Measurements from ENCODE around the gene WDR27. TPM values are rescaled to one million over a fixed set of nuclear protein-coding genes. Genes with fewer than 3 reads are reported as not detected.

Gene WDR27
- polyA plus RNA-seq, 1 donor from 2014 or later: 35.8 TPM

- no peak for TF ChIP-seq EP300 (conservative IDR thresholded peaks at IDR 0.05; ENCODE audit: poor library complexity, severe bottlenecking)
- TF ChIP-seq EZH2 (IDR thresholded peaks at IDR 0.05; ENCODE audit: borderline replicate concordance, insufficient read depth, low read length, poor library complexity, severe bottlenecking): no peak
- TF ChIP-seq RAD21 (conservative IDR thresholded peaks at IDR 0.05): no peak
- no peak for TF ChIP-seq SMC3 (conservative IDR thresholded peaks at IDR 0.05; ENCODE audit: poor library complexity)
- no peak for TF ChIP-seq POLR2AphosphoS5 (IDR thresholded peaks at IDR 0.05)
- TF ChIP-seq MXI1 (conservative IDR thresholded peaks at IDR 0.05; ENCODE audit: poor library complexity, severe bottlenecking): no peak
- TF ChIP-seq TAF1 (IDR thresholded peaks at IDR 0.05; ENCODE audit: low read depth): no peak
- no peak for TF ChIP-seq CTCF (IDR thresholded peaks at IDR 0.05; ENCODE audit: poor library complexity, severe bottlenecking)
- TF ChIP-seq REST (IDR thresholded peaks at IDR 0.05; ENCODE audit: borderline replicate concordance): no peak
- Histone ChIP-seq H4K20me1 (ENCODE audit: insufficient read depth) (no peaks in the 10 kb centered on the region), H3K4me2 (ENCODE audit: low read length) (no peak overlapping the region), H3K36me3 (ENCODE audit: insufficient read depth, low read length) (no peaks in the 10 kb centered on the region), H3K9me2 (ENCODE audit: insufficient read depth, low read length) (no peaks in the 10 kb centered on the region), H3F3A (ENCODE audit: insufficient read depth, low read length, poor library complexity, severe bottlenecking) (no peaks in the 10 kb centered on the region), H3K27ac (ENCODE audit: low read length) (no peak overlapping the region), H2AFZ (ENCODE audit: low read depth, low read length) (no peak overlapping the region), H3K4me3 (ENCODE audit: low read length) (no peak overlapping the region), H3K9ac (ENCODE audit: low read length) (no peak overlapping the region), H3K9me3 (ENCODE audit: low read length) (no peaks in the 10 kb centered on the region), H3K79me2 (replicated peaks; ENCODE audit: insufficient read depth, low read length) (no peaks in the 10 kb centered on the region), H3K27me3 (ENCODE audit: insufficient read depth, low read depth, low read length) (no peaks in the 10 kb centered on the region)
These were observed 61.4 kb downstream of the WDR27 start for GRCh38 chr6:169640351-169640852.

GRCh38 chr6:169639653-169640278, 62.1 kb downstream of the WDR27 start:
- Histone ChIP-seq H3K9me3 (ENCODE audit: low read length) (no peaks in the 10 kb centered on the region), H3K79me2 (replicated peaks; ENCODE audit: insufficient read depth, low read length) (no peaks in the 10 kb centered on the region)
- TF ChIP-seq EP300 (conservative IDR thresholded peaks at IDR 0.05; ENCODE audit: poor library complexity, severe bottlenecking) (no peak), POLR2AphosphoS5 (IDR thresholded peaks at IDR 0.05) (no peak), SMC3 (conservative IDR thresholded peaks at IDR 0.05; ENCODE audit: poor library complexity) (no peak), TAF1 (IDR thresholded peaks at IDR 0.05; ENCODE audit: low read depth) (no peak), REST (IDR thresholded peaks at IDR 0.05; ENCODE audit: borderline replicate concordance) (no peak), RAD21 (conservative IDR thresholded peaks at IDR 0.05) (no peak), EZH2 (IDR thresholded peaks at IDR 0.05; ENCODE audit: borderline replicate concordance, insufficient read depth, low read length, poor library complexity, severe bottlenecking) (no peak), CTCF (IDR thresholded peaks at IDR 0.05; ENCODE audit: poor library complexity, severe bottlenecking) (no peak), MXI1 (conservative IDR thresholded peaks at IDR 0.05; ENCODE audit: poor library complexity, severe bottlenecking) (no peak)

More at GRCh38 chr6:169639653-169640278, 62.1 kb downstream of the WDR27 start:
- Histone ChIP-seq H4K20me1 (ENCODE audit: insufficient read depth) (no peaks in the 10 kb centered on the region), H3K4me2 (ENCODE audit: low read length) (no peak overlapping the region), H3K9me2 (ENCODE audit: insufficient read depth, low read length) (no peaks in the 10 kb centered on the region), H3K9ac (ENCODE audit: low read length) (no peak overlapping the region), H3K36me3 (ENCODE audit: insufficient read depth, low read length) (no peaks in the 10 kb centered on the region), H3K4me3 (ENCODE audit: low read length) (no peak overlapping the region), H2AFZ (ENCODE audit: low read depth, low read length) (no peak overlapping the region), H3F3A (ENCODE audit: insufficient read depth, low read length, poor library complexity, severe bottlenecking) (no peaks in the 10 kb centered on the region), H3K27me3 (ENCODE audit: insufficient read depth, low read depth, low read length) (no peaks in the 10 kb centered on the region), H3K27ac (ENCODE audit: low read length) (no peak overlapping the region)

Data from neural cell (in vitro differentiated cells).